GM20000 (cell line): ENCODE data around the gene ITGB1.

Experiments
- DNase-seq: peaks from one replicate; pipeline ENCODE4 v3.0.0; 2012; ENCODE audit warnings: low spot score
- TF ChIP-seq, protein P1 (sequence below): IDR thresholded peaks from 2 replicates; pipeline ENCODE4 v1.5.1; 2012; ENCODE audit warnings: mild to moderate bottlenecking, control low read depth; ENCODE audit errors: extremely low read depth, missing control alignments

The ITGB1 gene

DNA sequence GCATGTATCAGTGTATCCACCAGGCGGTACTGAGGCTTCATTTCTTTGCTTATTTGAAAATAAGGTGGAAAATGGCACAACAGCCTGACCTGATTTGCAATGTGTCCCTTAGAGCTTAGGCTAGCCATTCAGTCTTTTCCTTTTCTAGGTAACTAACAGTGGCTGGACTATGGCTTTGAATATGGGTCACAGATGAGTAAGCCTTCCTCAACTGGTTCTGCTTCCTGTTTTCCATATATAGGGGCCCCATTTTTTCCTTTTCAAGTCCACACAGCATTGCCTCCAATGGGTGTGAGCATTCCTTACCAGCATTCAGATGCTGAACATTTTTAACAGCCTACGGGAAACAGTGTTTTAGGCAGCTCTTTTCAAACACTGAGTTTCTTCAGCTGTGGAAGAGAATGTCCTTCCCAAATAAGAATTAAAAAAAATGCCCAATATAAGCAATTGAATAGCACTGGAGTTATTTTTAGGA lies 3.9 kb upstream of the ITGB1 start:
- TF ChIP-seq, protein P1, sequence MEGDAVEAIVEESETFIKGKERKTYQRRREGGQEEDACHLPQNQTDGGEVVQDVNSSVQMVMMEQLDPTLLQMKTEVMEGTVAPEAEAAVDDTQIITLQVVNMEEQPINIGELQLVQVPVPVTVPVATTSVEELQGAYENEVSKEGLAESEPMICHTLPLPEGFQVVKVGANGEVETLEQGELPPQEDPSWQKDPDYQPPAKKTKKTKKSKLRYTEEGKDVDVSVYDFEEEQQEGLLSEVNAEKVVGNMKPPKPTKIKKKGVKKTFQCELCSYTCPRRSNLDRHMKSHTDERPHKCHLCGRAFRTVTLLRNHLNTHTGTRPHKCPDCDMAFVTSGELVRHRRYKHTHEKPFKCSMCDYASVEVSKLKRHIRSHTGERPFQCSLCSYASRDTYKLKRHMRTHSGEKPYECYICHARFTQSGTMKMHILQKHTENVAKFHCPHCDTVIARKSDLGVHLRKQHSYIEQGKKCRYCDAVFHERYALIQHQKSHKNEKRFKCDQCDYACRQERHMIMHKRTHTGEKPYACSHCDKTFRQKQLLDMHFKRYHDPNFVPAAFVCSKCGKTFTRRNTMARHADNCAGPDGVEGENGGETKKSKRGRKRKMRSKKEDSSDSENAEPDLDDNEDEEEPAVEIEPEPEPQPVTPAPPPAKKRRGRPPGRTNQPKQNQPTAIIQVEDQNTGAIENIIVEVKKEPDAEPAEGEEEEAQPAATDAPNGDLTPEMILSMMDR, result no peak
- DNase-seq, result no peak

DNA sequence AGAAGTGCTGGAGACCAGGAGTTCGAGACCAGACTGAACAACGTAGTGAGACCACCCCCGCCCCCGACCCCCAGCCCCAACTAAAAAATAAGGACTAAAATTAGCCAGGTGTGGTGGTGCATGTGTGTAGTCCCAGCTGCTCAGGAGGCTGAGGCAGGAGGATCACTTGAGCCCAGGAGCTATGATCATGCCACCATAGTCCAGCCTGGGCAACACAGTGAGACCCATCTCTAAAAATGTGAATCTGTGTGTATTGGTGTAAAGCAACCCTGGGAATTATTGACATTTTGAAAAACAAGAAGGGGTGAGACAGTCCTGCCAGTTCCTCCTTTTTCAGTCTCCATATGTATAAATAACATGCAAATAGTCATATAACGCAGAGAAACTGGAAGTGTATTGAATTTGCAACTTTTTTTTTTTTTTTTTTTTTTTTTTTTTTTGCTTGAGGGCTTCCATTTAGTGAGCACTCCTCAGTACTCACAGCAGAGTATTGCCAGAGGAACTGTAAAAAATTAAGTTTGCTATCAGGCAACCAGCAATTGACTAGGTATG lies 3.4 kb upstream of the ITGB1 start:
- TF ChIP-seq, protein P1, result no peak
- DNase-seq, result no peak

DNA sequence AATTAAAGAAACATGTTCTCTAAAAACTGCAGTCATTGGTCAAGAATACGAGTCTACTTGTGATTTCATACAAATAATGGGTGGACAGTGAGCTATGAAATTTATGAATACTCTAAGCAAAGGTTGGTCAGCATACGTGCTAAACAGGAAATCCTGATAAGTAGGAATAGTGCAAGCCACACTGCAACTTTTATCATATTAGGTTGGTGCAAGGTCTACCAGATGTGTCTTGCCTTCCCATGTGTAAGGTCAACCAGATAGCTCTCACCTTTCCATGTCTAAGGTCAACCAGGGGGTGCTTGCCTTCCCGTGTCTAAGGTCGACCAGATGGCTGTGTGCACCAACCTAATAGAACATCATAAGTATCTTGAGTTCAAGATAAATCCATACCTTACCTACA lies 2.0 kb upstream of the ITGB1 start:
- TF ChIP-seq, protein P1, result no peak
- DNase-seq, result no peak

DNA sequence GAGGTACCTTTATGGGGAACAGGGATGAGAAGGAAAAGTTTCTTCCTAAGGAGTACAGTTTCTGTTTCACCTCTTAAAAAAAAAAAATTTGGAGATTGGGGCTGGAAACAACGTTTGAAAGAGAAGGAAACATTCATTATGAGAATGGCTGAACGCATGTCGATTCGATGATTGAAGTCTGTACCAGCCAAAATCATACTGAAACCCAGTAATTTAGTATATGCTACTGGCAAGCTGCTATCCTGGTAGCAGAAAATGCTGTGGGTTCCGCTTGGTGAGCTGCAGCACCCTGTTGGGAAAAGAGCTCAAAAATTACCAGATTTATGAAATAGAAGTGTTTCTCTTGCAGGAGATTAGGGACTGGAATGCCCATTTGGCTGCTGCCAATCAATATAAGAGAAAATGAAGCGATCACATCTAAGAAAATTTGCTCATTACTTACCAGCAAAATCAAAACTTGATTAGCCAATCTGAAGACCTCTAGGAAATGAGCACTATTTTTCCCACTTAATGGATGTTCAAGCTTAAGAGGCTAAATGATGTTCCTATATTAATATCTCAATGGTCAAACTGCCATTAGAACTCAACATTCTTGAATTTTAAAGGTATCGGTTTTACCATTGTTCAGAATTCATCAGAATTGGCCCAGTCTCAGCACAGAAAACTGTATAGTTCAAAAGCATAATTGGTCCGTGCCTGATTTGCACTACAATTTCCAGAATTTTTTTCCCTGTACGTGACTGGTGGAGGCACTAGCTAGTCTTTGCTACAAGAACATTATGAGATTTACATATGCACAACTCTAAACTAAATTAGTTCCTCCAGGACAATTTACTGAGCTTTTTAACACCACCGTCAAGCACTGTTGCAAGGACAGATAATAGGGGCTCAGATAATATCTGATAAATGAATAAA lies 1.2 kb upstream of the ITGB1 start:
- TF ChIP-seq, protein P1, result no peak
- DNase-seq, result peak; percentile 64

DNA sequence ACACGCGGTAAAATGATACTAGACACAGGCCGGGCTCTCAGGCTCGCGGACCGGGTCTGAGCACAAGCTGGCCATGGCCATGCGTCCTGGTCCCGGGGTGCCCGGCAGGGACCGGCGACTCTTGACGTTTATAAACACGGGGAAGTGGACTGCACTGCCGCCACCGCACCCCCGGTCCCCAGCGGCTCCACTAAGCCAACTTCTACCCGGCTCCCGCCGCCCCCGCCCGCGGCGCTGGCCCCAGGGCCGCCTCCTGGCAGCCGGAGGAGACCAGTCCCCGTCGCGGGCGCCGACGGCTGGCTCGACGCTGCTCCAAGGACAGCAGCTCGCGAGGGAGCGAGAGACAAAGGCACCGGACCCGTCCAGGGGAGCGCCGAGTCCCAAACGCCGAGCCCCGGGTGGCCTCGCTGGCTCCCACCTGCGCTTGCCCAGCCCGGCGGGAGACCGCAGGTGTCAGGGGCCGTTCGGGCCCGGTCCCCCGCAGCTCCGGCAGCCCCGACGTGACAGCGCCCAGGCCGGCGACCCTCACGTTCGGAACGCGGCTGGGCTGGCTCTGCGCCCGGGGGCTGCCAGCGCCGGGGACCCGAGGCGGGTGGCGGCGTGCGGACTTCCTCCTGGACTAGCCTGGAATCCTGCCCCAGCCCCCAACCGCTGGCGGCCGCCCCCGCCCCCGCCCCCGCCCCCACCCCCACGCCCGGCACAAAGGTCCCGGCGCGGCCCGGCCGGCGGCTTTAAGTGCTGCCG lies 517 bp downstream of the ITGB1 start:
- TF ChIP-seq, protein P1, result no peak
- peak; percentile 54 for DNase-seq

DNA sequence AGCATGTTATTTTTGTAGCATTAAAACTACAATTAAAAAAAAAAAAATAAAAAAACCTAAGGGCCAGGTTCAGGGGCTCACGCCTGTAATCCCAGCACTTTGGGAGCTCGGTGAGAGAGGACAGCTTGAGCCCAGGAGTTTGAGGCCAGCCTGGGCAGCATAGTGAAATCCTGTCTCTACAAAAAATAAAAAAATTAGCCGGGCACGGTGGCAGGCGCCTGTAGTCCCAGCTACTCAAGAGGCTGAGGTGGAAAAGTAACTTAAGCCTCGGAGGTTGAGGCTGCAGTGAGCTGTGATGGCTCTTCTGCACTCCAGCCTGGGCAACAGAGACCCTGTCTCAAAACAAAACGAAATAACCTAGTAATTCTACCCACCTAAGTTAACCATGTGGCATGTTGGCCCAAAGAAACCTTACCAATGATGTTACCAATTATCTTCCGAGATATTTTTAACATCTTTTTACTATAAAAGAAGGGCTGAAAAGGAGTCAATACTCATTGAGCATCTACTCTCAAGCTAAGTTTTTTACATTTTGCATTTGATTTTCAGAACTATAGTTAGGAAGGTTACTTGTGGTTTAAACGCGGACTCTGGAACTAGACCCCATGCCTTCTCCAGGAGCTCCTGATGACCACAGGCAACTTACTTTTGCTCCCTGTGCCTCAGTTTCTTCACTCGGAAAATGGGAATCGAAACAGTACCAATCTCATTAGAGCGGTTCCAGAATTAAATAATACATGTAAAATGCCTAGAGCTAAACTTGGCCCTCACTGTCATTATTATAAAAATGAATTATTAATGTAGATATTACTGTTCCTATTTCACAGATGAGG lies 1.4 kb downstream of the ITGB1 start:
- TF ChIP-seq, protein P1, result no peak

More for the DNA sequence above, 1.4 kb downstream of the ITGB1 start:
- no peak for DNase-seq
